ENCODE results near the gene ELP4. TPM values are rescaled to one million over a fixed set of nuclear protein-coding genes. Genes with fewer than 3 reads are reported as not detected.
A peak's percentile ranks its signal among the peaks of the same experiment; 100 is the strongest.

Gene ELP4
- total RNA-seq, 1 experiment from 2014 or later = 19.4 TPM

DNA sequence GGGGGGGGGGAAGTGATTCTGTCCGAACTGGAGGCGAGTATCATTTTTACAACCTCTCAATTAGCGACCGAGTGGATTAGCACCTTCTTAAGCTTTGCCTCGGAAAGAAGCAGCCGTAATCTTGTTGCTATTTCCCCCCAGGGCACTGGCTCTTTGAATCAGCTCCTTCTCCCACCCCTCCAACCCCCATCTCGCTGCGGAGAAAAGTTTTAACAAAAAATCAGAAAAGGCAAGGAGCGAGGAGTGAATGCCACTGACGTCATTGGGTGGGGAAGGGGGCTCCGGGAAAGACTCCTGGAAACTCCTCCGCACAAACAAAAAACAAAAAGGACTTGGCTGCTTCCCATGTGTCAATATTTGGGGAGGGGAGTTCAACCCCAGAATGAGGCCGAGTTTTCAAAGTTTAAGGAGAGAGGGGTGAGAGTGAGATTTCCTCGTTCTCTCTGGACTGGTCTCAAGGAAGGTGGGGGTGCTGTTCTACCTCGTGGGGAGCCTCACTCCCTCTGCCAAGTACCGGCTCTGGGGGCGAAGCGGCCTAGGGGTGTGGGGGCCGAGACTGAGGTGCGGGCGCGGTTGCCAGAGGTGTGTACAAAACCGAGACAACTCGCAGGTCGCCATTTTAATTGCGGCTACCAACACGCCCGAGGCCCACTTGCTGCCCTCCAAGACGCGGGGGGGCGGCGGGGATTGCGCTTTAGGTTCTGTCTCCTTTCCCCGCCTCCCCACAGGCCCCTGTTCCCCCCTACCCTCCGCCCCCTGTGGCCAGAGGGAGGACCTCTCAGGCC, 304.0 kb downstream of the ELP4 start:
- intact Hi-C loops (cut with micrococcal nuclease) = loop anchor here (2.0 to 5.0 kb wide), 3 partner anchors 57 to 169 kb away; no protein-coding TSS in a partner anchor
- Histone ChIP-seq H3K4me2 (ENCODE audit: low read length) (peak overlapping the region; percentile 97), H3K4me1 (ENCODE audit: insufficient read depth, low read length) (peaks cover 33% of the 10 kb centered on the region), H3K9ac (ENCODE audit: low read length) (peak overlapping the region; percentile 74), H3K9me3 (ENCODE audit: low read length) (no peaks in the 10 kb centered on the region), H3K4me3 (ENCODE audit: low read length) (peak overlapping the region; percentile 74), H2AFZ (ENCODE audit: low read length) (peak overlapping the region; percentile 94), H3K27ac (ENCODE audit: low read length) (peak overlapping the region; percentile 2; the same call in 1 of the 2 replicates), H3F3A (ENCODE audit: low read length, unreplicated experiment) (no peaks in the 10 kb centered on the region), H3K79me2 (ENCODE audit: low read length) (peaks cover 18% of the 10 kb centered on the region), H3K27me3 (ENCODE audit: low read length) (no peaks in the 10 kb centered on the region), H3K36me3 (ENCODE audit: low read depth, low read length) (no peaks in the 10 kb centered on the region), H4K20me1 (ENCODE audit: low read length) (no peaks in the 10 kb centered on the region), H3K9me2 (replicated peaks; ENCODE audit: low read length) (no peaks in the 10 kb centered on the region)
- BruUV-seq (replicated peaks) = TSS peak; percentile 48
- no peak for TF ChIP-seq EZH2phosphoT487 (IDR thresholded peaks at IDR 0.05; ENCODE audit: borderline replicate concordance, low read length)
- ChIA-PET CTCF (no interaction called here), POLR2A (ENCODE audit: unreplicated experiment) (interaction anchor here (0.6 kb wide), 1 partner anchor 56 kb away, joined by 3 read pairs; no protein-coding TSS in a partner anchor)
- ATAC-seq = no peak
- peak; percentile 29 for DNase-seq

DNA sequence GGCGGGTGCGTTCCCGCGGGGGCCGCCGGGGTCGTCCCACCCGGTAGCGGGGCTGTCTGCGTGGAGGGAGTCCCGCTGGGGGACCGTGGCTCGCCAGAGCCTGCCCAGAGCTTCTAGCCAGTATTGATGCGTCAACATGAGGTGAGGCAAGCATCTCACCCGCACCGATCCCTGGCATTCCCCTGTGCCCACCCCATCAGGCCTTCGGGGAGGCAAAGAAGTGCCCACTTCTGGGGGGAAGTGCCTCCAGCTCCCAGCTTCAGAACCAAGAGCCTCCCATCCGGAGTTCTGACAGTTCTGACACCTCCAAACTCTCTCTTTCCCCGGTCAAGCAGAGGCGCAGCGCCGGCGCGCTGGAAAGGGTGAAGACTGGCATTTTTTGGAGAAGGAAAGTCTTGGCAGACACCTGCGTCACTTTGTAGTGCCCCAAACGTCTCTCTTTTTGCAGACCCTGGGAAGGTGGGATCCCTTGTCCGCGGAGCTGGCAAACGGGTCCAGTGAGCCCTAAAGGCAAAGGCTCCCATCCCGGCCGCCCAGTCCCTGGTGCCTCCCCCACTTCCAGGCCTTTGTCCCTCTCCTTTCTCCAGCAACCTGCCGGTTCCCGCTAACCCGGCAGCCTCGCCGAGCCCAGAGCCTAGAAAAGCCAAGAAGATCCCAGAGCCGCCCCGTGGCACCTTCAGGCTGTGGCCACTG, 304.8 kb downstream of the ELP4 start:
- peaks cover 34% of the 10 kb centered on the region for H3K4me1 ChIP-seq (ENCODE audit: insufficient read depth, low read length)
- no peaks in the 10 kb centered on the region for H3K9me3 ChIP-seq (ENCODE audit: low read length)
- peaks cover 10% of the 10 kb centered on the region for H3K79me2 ChIP-seq (ENCODE audit: low read length)
- ChIA-PET CTCF (no interaction called here), POLR2A (ENCODE audit: unreplicated experiment) (no interaction called here)
- no peaks in the 10 kb centered on the region for H4K20me1 ChIP-seq (ENCODE audit: low read length)
- H3F3A ChIP-seq (ENCODE audit: low read length, unreplicated experiment) = no peaks in the 10 kb centered on the region
- peak overlapping the region; percentile 97 for H3K4me2 ChIP-seq (ENCODE audit: low read length)
- TF ChIP-seq EZH2phosphoT487 (IDR thresholded peaks at IDR 0.05; ENCODE audit: borderline replicate concordance, low read length) (no peak), EZH2 (IDR thresholded peaks at IDR 0.05; ENCODE audit: low read length, unreplicated experiment) (no peak)
- TF ChIP-seq, protein P1, sequence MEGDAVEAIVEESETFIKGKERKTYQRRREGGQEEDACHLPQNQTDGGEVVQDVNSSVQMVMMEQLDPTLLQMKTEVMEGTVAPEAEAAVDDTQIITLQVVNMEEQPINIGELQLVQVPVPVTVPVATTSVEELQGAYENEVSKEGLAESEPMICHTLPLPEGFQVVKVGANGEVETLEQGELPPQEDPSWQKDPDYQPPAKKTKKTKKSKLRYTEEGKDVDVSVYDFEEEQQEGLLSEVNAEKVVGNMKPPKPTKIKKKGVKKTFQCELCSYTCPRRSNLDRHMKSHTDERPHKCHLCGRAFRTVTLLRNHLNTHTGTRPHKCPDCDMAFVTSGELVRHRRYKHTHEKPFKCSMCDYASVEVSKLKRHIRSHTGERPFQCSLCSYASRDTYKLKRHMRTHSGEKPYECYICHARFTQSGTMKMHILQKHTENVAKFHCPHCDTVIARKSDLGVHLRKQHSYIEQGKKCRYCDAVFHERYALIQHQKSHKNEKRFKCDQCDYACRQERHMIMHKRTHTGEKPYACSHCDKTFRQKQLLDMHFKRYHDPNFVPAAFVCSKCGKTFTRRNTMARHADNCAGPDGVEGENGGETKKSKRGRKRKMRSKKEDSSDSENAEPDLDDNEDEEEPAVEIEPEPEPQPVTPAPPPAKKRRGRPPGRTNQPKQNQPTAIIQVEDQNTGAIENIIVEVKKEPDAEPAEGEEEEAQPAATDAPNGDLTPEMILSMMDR (conservative IDR thresholded peaks at IDR 0.05; ENCODE audit: low read depth, low read length) = no peak
- H3K27ac ChIP-seq (ENCODE audit: low read length) = no peak overlapping the region
- peak overlapping the region; percentile 94 for H2AFZ ChIP-seq (ENCODE audit: low read length)
- DNase-seq (no peak), ATAC-seq (no peak)
- H3K4me3 ChIP-seq (ENCODE audit: low read length) = peak overlapping the region; percentile 74
- no peaks in the 10 kb centered on the region for H3K36me3 ChIP-seq (ENCODE audit: low read depth, low read length)
- H3K9ac ChIP-seq (ENCODE audit: low read length) = peak overlapping the region; percentile 74
- intact Hi-C loops (cut with micrococcal nuclease) = loop anchor here (5.0 kb wide), 1 partner anchor 143 kb away; no protein-coding TSS in a partner anchor
- BruUV-seq (replicated peaks) = no TSS peak
- H3K27me3 ChIP-seq (ENCODE audit: low read length) = no peaks in the 10 kb centered on the region
- H3K9me2 ChIP-seq (replicated peaks; ENCODE audit: low read length) = no peaks in the 10 kb centered on the region

DNA sequence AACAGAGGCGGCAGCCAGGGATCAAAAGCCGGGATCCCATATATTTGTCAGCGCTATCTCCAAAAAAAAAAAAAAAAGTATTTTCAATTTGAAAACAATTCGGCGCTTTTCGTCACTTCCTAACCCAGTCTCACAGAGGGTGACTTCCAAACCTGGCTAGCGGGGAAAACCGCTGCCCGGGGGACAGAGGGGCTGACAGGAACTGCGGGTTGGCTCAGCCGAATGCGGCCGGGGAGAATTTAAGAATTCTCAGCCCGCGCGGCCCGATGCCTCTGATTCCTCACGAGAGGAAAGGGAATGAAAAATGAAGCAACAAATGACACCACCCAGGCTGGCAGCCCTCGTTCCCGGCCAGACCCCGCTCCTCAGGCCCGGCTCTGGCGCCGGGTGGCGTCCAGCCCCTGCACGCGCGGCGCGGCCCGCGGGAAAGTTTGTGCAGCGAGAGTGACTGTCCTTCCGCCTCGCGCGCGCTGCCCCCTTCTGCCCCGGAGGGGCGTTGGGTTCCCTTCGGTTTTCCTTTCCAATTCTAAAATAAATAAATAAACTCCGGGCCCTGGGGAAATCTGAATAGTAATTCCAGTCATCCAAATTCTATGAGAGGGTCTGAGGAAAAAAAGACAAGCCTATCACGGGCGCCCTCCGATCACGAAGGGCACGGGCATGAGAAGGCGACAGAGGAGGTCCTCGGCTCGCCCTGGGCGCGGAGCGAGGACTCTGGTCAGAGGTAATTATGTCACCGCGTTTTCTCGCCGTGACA, 306.3 kb downstream of the ELP4 start:
- ATAC-seq (no peak), DNase-seq (no peak)
- H3K9me2 ChIP-seq (replicated peaks; ENCODE audit: low read length) = no peaks in the 10 kb centered on the region
- H3K27ac ChIP-seq (ENCODE audit: low read length) = no peak overlapping the region
- no peak overlapping the region for H2AFZ ChIP-seq (ENCODE audit: low read length)
- H3K79me2 ChIP-seq (ENCODE audit: low read length) = no peaks in the 10 kb centered on the region
- ChIA-PET CTCF (no interaction called here), POLR2A (ENCODE audit: unreplicated experiment) (no interaction called here)
- H3K27me3 ChIP-seq (ENCODE audit: low read length) = no peaks in the 10 kb centered on the region
- no peaks in the 10 kb centered on the region for H3K36me3 ChIP-seq (ENCODE audit: low read depth, low read length)
- H3K4me2 ChIP-seq (ENCODE audit: low read length) = peak overlapping the region; percentile 41; the same call in 1 of the 2 replicates
- peaks cover 33% of the 10 kb centered on the region for H3K4me1 ChIP-seq (ENCODE audit: insufficient read depth, low read length)
- intact Hi-C loops (cut with micrococcal nuclease) = loop anchor here (1.0 kb wide), 1 partner anchor 307 kb away; the partner anchor contains the start of genes ELP4 and IMMP1L
- no peaks in the 10 kb centered on the region for H3F3A ChIP-seq (ENCODE audit: low read length, unreplicated experiment)
- BruUV-seq (replicated peaks) = no TSS peak
- H4K20me1 ChIP-seq (ENCODE audit: low read length) = no peaks in the 10 kb centered on the region
- H3K9ac ChIP-seq (ENCODE audit: low read length) = no peak overlapping the region
- H3K9me3 ChIP-seq (ENCODE audit: low read length) = no peaks in the 10 kb centered on the region
- peak overlapping the region; percentile 37 for H3K4me3 ChIP-seq (ENCODE audit: low read length)
- TF ChIP-seq, protein P1 (conservative IDR thresholded peaks at IDR 0.05; ENCODE audit: low read depth, low read length) = no peak; the same call in 1 of the 2 replicates

Measured in PC-3 (cell line).